Right ventricle myocardium inferior (tissue), 1 donor: Measurements from ENCODE around the gene TRIO. TPM values are rescaled to one million over a fixed set of nuclear protein-coding genes. Genes with fewer than 3 reads are reported as not detected.

Experiments
- ATAC-seq: fragments of 200-7000 bp; cut with Tn5 transposase; one replicate; pipeline ENCODE4 v1.9.1; 2020; ENCODE audit warnings: mild to moderate bottlenecking, moderate library complexity
- DNase-seq: peaks from one replicate; pipeline ENCODE4 v3.0.0; 2021; ENCODE audit errors: missing footprints
- intact Hi-C: fragments of 100-400 bp; cut with DNase I; formaldehyde crosslinking; loops from one replicate; pipeline ENCODE4 v1.11.0; 2022
- total RNA-seq: library from RNA; stranded (reverse); fragmentation: NEBNext Ultra II Directional; extraction: Animal tissue kit (Norgen Biotek cat#: 25700); gene quantifications from one replicate; pipeline ENCODE4 v1.2.1, GENCODE V29; 2021
- donor health status: DM: no; HTN: yes; CAD: no; lungs with severe emphysema.

Gene TRIO
- total RNA-seq, 1 donor from 2014 or later, result 56.9 TPM

DNA sequence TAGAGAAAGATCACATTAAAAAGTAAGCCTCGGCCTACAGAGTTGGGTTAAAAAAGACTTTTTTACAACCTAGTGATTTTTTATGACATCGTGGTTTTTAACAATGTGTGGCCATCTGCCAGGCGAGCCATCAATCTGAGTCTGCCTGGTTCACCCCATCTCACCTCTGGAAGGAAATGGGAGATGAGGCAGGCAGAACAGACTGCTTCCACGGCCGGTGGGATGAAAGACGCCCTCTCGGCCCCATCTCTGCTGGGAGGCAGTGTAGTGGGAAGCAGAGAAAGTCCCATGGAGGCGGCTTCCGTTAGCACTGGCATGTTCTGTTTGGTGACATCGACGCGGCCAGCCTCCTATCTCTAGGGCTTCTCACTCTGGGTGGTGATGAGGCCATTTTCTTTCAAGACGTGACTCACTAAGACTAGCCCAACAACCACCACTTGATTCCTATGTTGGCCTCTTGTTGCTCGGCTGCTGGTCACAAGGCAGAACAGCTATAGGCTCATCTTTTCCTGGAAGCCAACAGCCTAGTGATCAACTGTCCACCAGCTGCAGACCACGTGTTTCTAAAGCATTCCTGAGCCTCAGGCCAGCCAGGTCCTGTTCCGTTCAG lies 306.0 kb downstream of the TRIO start:
- no peak for DNase-seq
- peak; percentile 6 for ATAC-seq
- intact Hi-C loops, result loop anchor here (5.0 kb wide), 1 partner anchor 42 kb away; no protein-coding TSS in a partner anchor

DNA sequence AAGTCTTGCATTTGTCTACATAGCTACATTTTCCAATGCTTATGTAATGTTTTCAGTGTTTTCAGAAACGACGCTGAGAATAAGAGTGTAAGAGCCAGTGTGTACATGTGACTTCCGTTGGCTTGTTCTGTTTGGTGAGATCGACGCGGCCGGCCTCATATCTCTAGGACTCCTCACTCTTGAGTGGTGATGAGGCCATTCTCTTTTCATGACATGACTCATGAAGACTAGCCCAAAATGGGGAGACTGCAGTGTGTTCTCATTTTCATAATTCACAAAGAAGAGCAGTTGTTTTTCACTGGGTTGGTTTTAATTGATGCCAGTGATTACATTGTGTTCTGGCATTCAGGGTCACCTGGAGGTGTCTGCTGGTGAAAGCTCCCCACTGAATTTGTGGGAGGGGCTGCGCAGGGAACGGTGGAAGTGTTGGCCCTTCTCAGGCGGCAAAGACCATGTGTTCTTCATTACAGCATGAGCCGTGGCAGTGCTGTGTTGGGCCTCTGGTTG lies 306.9 kb downstream of the TRIO start:
- intact Hi-C loops, result no loop called here
- ATAC-seq (peak; percentile 89), DNase-seq (peak; percentile 81)

DNA sequence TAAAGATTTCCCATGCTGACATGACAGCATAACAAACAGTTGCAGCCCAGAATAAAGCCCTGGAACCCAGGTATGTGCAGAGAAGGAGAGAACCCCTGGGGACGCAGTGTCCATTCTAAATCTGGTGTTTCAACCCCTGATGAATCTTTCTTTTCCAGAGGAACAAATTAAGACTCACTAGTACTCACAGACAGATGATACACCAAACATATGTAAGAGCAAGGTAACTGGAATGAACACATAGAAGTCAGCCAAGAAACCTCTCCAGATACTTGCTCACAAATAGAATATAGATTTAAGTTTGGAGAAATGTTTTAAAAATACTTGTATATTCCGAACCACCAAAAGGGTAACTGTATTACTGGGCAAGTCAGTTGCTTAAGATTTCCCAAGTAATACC lies 307.6 kb downstream of the TRIO start:
- intact Hi-C loops, result no loop called here
- ATAC-seq, result no peak
- DNase-seq, result no peak

DNA sequence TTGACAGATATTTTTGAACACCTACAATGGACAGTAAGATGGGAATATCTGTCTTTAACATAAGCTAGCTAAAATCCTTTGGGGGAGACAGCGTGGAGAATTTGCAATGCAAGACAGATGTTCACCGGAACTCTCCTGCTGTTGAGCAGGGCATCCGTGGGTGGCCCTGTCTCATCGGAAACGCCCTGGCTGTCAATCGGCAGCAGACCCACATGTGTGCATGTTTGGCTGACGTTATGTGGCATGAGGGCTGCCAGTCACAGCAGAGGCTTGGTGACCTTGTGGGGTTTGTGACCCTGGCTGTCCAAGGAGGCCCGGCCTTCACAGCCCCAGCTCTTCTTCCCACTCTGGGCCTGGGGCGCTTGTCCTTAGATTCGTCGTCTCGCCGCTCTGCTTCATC lies 308.7 kb downstream of the TRIO start:
- no peak for ATAC-seq
- no peak for DNase-seq
- intact Hi-C loops, result no loop called here

DNA sequence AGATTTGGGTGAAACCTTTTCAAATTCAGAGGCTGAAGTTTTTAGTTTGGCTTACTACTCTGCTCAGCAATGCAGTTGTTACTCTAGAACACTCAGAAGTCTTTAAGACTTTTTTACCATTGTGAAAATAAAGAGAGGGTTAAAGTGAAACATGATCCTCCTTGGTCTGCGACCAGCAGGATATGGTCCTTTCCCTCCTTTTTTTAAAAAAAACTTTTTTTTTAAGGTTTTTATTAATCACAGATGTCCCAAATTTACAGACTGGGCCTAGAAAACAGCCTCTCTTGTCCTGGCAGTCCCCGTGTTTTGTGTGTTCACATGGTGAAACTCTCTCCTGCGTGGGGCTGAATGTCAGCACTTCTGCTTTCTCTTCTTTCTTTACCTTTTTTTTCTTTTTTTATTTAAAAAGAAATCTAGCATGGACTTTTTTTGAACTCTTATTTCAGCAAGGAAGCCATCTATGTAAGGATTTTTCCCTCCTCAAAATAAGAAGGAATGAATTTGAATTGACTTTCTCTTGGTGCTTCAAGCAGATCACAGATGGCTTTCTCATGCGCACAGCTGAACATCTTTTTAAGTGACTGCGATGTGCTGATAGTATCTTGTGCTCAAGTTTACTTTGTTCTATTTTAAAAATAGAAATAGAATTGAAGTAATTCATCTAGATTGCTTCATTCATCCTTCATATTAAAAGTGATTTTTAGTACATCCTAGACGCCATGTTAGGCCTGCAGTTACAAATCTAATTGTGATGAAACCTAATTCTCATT lies 309.7 kb downstream of the TRIO start:
- no peak for ATAC-seq
- intact Hi-C loops, result no loop called here
- DNase-seq, result no peak

DNA sequence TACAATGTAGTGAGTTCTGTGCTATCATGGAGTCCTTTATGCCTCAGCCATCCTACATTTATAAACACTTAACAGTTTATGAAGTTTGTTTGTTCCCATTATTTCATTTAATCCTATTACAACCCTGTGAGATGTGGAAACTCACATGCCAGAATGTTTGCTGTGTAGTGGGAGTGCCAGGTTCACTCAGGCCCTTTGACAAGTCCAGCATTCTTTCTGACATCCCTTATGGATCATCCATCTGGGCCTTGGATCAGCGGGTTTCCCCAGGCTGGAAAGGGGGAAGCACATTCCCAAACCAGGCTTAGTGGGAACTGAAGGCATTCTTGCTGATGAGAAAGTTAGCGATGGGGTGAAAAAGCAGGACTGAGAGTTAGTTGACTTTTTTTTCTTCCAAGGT lies 310.3 kb downstream of the TRIO start:
- DNase-seq (no peak), ATAC-seq (no peak)
- intact Hi-C loops, result no loop called here

DNA sequence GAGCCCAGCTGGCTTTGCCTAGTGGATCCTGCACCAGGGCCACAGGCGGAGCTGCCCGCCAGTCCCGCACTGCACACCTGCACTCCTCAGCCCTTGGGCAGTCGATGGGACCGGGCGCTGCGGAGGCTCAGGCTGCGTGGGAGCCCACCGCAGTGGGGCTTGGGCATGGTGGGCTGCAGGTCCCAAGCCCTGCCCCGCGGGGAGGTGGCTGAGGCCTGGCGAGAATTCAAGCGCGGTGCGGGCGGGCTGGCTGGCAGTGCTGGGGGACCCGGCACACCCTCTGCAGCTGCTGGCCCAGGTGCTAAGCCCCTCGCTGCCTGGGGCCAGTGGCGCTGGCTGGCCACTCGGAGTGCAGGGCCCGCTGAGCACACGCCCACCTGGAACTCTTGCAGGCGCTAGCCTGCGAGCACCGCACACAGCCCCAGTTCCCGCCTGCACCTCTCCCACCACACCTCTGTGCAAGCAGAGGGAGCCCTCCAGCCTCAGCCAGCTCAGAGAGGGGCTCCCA lies 312.7 kb downstream of the TRIO start:
- no peak for ATAC-seq
- DNase-seq, result no peak
- intact Hi-C loops, result no loop called here

DNA sequence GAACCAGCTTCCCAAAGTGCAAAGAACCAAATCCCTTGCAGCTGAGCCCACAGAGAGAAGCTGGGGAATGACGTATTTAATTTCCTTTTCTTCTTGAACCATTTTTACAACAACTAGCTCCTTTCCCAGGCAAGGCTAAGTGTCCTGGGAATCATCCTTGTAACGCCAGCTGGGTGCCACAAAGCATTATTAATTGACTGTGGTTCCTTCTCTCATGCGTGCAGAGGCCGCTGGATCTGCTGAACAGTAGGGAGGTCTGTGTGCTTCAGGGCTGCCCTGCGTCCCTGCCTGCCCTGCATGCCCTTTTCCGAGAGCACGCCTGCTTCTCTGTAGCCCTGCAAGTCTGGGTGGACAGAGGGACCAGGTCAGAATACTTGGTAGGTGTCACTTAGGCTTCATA lies 314.3 kb downstream of the TRIO start:
- ATAC-seq (peak; percentile 30), DNase-seq (no peak)
- intact Hi-C loops, result no loop called here

DNA sequence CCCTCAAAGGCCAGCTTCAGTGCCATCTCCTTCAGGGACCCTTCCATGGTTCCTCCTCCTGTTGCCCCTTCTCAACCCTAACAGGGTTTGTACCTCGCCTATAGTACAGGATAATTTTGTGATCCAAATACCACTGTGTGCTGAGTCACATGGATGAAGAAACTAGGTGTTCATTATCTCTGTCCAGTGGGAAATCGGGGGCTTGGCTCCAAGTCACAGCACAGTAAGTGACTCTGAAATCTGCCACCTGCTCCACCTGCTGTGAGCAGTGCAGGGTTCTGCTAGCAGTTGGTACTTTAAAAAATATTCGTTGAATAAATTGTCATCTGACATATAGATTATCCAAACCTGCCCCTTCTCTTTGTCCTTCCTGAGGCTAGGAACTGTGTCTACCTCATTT lies 315.3 kb downstream of the TRIO start:
- no peak for ATAC-seq
- intact Hi-C loops, result no loop called here
- DNase-seq, result no peak

DNA sequence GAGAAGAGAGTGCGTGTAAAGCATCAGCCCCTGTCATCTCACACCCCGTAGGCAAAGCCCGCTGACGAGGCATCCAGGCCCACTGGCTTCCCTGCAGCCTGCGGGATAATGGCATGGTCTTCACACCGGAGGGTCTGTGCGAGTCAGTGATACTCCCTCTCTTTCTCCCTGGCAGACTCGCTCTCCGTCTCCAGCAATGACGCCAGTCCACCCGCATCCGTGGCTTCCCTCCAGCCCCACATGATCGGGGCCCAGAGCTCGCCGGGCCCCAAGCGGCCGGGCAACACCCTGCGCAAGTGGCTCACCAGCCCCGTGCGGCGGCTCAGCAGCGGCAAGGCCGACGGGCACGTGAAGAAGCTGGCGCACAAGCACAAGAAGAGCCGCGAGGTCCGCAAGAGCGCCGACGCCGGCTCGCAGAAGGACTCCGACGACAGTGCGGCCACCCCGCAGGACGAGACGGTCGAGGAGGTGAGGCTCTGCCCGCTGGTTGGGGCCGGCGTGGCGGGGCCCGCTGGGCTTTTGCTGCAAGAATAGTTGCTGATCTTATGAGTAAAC lies 317.8 kb downstream of the TRIO start:
- ATAC-seq (no peak), DNase-seq (no peak)
- intact Hi-C loops, result no loop called here

DNA sequence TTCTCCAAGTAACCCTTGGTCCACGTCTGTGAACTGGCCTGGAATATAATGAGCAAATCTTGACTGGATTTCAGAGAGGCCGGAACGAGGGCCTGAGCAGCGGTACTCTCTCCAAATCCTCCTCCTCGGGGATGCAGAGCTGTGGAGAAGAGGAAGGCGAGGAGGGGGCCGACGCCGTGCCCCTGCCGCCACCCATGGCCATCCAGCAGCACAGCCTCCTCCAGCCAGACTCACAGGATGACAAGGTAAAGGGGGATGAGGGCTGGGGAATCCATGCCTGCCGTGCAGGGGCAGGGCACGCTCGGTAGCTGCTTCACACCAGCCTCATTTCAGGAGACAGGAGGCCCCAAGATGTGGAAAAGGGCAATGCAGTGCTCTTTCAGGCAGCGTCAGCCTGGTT lies 319.5 kb downstream of the TRIO start:
- intact Hi-C loops, result no loop called here
- DNase-seq (no peak), ATAC-seq (no peak)

DNA sequence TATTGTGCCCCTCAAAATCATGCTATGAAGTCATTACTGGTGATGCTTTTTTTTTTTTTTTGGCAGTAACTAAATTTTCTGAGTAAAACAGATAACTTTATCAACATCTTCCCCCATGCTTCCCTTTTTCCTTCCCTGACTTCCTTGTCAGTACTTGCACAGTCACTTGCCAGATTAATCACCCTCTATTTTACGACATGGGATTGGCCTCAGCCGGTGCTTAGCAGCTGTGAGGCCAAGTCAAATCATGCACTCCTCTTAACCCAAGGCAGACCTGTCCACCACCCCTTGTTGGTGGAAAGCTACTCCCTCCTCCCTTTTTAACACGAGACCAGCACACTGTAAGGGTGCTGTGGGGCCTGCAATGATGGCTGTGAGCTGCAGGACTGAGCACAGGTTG lies 320.5 kb downstream of the TRIO start:
- DNase-seq, result no peak
- intact Hi-C loops, result no loop called here
- peak; percentile 79 for ATAC-seq

DNA sequence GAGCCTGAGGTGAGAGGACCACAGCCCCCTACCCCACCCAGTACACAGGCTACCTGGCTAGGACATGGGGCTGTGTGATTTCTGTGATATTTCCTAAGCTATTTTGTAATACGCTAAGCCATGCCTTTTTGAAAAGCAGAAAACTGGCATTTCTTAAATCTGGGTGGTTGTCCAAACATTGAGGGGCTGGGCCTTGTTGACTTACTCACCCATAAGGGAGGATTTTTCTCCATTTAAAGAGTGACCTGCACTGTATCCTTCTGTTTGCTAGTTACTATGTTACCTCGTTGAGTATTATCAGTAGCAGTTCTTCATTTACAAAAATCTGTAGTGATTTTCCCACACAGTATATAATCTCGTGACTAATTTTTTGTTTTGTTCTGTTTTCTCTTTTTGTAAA lies 321.0 kb downstream of the TRIO start:
- DNase-seq (no peak), ATAC-seq (no peak)
- intact Hi-C loops, result no loop called here

DNA sequence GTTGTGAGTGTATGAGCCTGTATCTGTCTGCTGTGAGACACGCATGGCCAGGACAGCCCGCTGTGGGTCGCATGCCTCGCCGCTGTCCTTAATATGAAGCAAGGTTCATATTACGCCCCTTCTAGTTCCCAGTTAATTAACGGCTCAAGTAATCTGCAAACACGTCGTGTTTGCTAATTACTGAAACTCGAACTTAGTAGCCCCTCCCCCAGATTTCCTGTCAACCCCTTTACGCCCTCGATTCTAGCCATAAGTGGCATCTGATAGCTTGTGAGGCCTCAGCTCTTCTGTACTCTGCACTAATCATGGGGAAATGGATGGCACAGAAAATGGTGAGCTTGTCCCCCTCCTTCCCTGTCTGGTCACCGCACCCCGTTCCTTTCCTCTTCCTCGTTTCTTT lies 321.5 kb downstream of the TRIO start:
- intact Hi-C loops, result no loop called here
- ATAC-seq (no peak), DNase-seq (no peak)

DNA sequence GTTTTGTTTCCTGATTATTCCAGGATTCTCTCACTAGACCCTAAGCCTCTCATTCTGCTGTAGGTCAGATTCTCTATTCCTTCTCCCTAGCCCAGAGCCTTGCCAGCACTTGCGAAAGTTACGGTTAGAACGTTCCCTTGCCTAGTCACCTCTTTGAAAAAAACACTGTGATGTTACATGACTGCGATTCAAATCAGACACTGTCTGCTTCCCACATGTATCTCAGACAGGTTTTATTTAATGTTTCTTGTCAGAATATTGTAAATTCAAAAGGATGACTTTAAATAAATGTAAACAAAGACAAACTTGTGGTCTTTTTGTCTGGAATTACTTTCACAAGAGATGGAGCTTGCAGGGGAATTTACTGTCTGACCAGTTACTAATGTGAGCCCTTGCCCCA lies 322.0 kb downstream of the TRIO start:
- DNase-seq, result no peak
- ATAC-seq, result no peak
- intact Hi-C loops, result no loop called here

DNA sequence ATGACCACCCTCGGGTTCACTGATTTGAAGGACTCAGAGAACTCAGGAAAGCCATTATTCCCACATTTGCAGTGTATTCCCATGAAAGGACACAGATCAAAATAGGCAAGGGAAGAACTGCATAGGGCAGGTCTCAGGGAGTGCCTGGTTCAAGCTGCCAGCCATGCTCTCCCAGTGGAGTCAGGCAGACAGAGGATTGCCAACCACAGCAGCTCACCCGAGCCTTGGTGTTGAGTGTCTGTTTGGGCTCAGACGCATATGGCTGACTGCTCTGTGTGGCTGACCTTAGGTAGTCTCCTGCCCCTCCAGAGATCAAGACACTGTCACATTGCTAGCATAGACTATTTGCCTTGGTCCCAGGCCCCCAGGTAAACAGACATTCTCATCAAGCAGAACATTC lies 322.6 kb downstream of the TRIO start:
- DNase-seq, result no peak
- intact Hi-C loops, result no loop called here
- ATAC-seq, result no peak

DNA sequence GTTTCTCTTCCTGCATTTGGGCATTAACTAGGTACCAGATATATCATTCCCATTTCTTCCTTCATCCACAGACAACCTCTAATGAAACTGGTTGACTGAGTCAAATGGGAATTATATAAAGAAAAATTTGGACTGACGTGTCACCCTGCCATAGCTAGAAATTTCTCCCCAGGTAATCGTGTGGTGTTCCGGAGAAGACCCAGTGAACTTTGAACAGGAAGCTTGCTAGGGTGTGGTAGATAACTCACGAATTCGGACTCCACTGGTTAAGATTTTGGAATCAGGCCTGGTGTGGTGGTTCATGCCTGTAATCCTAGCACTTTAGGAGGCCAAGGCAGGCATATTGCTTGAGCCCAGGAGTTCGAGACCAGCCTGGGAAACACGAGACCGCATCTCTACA lies 324.1 kb downstream of the TRIO start:
- ATAC-seq, result no peak
- intact Hi-C loops, result no loop called here
- DNase-seq, result no peak

DNA sequence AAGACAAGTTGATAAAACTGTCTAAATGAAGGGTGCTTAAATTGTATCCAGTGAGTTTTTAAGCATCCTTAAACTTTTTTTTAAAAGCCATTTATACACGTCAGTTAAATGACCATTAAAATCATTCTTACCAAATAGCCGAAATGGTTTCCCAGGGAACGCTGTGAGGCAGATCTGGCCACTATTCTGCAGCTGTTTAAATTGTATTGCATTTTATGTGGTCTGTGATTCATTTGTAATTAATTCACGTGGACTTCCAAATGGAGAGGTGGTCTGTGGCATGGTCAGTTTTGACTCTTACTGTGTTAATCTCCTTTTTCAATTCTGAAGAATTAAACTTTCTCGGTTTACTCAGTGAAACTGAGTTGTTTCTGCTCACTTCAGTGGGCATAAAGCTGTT lies 324.7 kb downstream of the TRIO start:
- intact Hi-C loops, result no loop called here
- DNase-seq, result no peak
- no peak for ATAC-seq

DNA sequence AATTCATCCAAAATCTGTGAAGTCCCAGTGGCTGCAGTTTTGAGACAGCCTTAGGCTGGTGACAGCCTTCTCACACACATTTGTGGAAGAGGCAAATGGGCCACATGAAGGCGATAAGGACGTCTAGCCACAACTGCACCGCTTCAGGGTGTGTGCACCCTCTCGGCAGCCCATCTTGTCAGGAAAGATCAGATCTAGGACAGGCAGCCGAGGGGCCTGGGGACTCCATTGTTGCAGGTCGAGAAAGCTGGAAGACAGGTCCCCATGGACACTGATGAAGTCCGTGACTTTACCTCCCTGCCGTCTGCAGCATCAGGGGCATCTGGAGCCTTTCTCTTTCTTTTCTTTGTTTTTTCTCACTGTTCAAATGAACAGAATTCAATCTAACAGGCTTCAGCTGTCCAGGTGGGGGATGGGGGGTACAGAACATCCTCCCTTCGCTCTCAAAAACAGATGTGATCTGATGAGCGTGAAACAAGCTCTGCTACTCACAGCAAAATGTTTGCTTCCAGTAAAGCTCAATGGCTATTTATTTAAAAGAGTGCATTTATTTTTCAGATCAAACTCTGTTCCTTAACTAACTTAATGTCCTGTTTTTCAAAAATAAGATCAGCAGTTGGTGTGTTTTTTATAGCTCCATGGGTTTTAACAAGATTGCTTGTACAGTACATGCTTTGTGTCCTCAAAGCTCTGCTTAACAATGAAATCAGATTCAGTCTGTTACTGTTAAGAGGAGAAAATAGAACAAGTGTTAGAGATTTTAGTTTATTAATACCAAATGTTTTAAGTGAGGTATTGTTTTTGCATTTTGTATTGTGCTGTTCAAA lies 326.6 kb downstream of the TRIO start:
- DNase-seq, result no peak
- intact Hi-C loops, result no loop called here
- ATAC-seq, result no peak
